Heart right ventricle (tissue), 16 donors: ENCODE results near the gene ADGRE2. TPM values are rescaled to one million over a fixed set of nuclear protein-coding genes. Genes with fewer than 3 reads are reported as not detected.
"Not testable (repeated sequence)": the region's sequence is repeated elsewhere in the genome, so short reads cannot be mapped to it uniquely, and the experiment has no call there.

Experiments used
- ATAC-seq, 8 donors: fragments of 200-7000 bp; cut with Tn5 transposase; one replicate each; pipeline ENCODE4 v1.9.1; 2020; ENCODE audit warnings: mild to moderate bottlenecking in 8 of 8, moderate library complexity in 8 of 8, moderate number of reproducible peaks in 1 of 8
- DNase-seq, 2 donors: peaks; one replicate each; pipeline ENCODE4 v3.0.0-alpha.2; 2020
- H3K27ac ChIP-seq, 10 donors: fragments of 200-600 bp; sonication (generic) in 2 of 10; one replicate each; pipeline versions ENCODE4 v1.5.0 to v1.8.0; 2020 to 2022; ENCODE audit warnings: mild to moderate bottlenecking in 3 of 10
- H3K27me3 ChIP-seq, 7 donors: fragments of 200-600 bp; one replicate each; pipeline ENCODE4 v1.8.0; 2021 to 2022; ENCODE audit warnings: mild to moderate bottlenecking in 2 of 7
- H3K36me3 ChIP-seq, 9 donors: fragments of 200-600 bp; sonication (generic) in 1 of 9; one replicate each; pipeline versions ENCODE4 v1.5.0 to v1.8.0; 2020 to 2022; ENCODE audit warnings: mild to moderate bottlenecking in 2 of 9
- H3K4me1 ChIP-seq, 9 donors: fragments of 200-600 bp; sonication (generic) in 1 of 9; one replicate each; pipeline versions ENCODE4 v1.5.0 to v1.8.0; 2020 to 2022; ENCODE audit warnings: mild to moderate bottlenecking in 4 of 9
- H3K4me3 ChIP-seq, 10 donors: fragments of 200-600 bp; sonication (generic) in 2 of 10; one replicate each; pipeline versions ENCODE4 v1.5.0 to v1.8.0; 2020 to 2022; ENCODE audit warnings: mild to moderate bottlenecking in 7 of 10, moderate library complexity in 2 of 10
- H3K9me3 ChIP-seq, 11 donors: fragments of 200-600 bp in 10 of 11; sonication (generic) in 2 of 11; one replicate each; pipeline versions ENCODE4 v1.5.0 to v1.8.0; 2013 to 2022; ENCODE audit warnings: mild to moderate bottlenecking in 2 of 11, control low read depth in 1 of 11, moderate library complexity in 1 of 11
- CTCF ChIP-seq, 9 donors: fragments of 200-600 bp; sonication (generic) in 2 of 9; IDR thresholded peaks; one replicate each; pipeline versions ENCODE4 v1.5.0 to v1.8.0; 2021 to 2022; ENCODE audit warnings: antibody characterized with exemption in 9 of 9, mild to moderate bottlenecking in 5 of 9, moderate library complexity in 1 of 9
- WGBS, 2 donors: extraction: QIAGEN DNeasy Blood & Tissue Kit; methylation state at CpG; one replicate each; pipeline ENCODE4 v1.1.7; 2013; ENCODE audit warnings: inconsistent platforms in 1 of 2; 5-methylcytosine and 5-hydroxymethylcytosine counted together
- intact Hi-C, 10 donors: fragments of 100-400 bp; cut with DNase I; formaldehyde crosslinking; loops; one replicate each; pipeline versions ENCODE4 v1.11.1 to v1.14.2; 2022
- polyA plus RNA-seq, 2 donors: library from polyadenylated mRNA; stranded (reverse); fragments of 200-250 nt; gene quantifications; one replicate each; pipeline ENCODE4 v1.2.3, GENCODE V29; 2013
- total RNA-seq, 10 donors: library from RNA; stranded (reverse); fragmentation: NEBNext Ultra II Directional in 3 of 10; extraction: Animal tissue kit (Norgen Biotek cat#: 25700) in 3 of 10; gene quantifications; one replicate each; pipeline versions ENCODE4 v1.2.1 to v1.2.4, GENCODE V29; 2021 to 2023
- donor health status: Arrhythmogenic right ventricular cardiomyopathy.
- donor health status: ischemic (EF 13 %, LVEDD 7.1; RV severe dilation, severe dysfunction).
- donor health status: healthy with polysubstance abuse.
- donor health status: DM: no; HTN: yes; CAD: no.
- donor health status: DM: no; HTN: no; CAD: no.
- donor health status: ischemic (EF 25% LVEDD 6.9; RV normal size, moderate dysfunction).
- donor health status: ischemic (EF 25% LVEDD 5.7; RV mildly dilated, moderate dysfunction).
- donor health status: healthy.
- donor health status: DM: yes; HTN: yes; CAD: no.
- donor health status: Ischemic cardiomyopathy.
- donor health status: ischemic (EF 35%, LVEDD 5.7; RV mildly dilated, moderate dysfunction).
- donor health status: nonischemic (EF 11% LVEDD 7.7; RV severe dilation, severe dysfunction).
- donor health status: DM: yes; HTN: yes; CAD: no.
- donor health status: PGD.
- donor health status: ischemic (EF 29% LVEDD 5.4; RV normal size, mild dysfunction).
- donor health status: nonischemic (EF 23%, LVEDD 6.1; RV moderate dilation, normal function).

Gene ADGRE2
- total and polyA plus RNA-seq, 12 donors: 0.17 to 5.0 (median 0.79) TPM

GRCh38 chr19:14796021-14796420 lies 17.7 kb upstream of the ADGRE2 start:
- Histone ChIP-seq H3K27ac (no peak overlapping the region), H3K9me3 (peaks cover 0 to 10% (median 0%) of the 10 kb centered on the region in 11 donors), H3K36me3 (no peaks in the 10 kb centered on the region), H3K4me1 (peaks cover 0 to 3% (median 0%) of the 10 kb centered on the region in 9 donors), H3K27me3 (peaks cover 0 to 8% (median 0%) of the 10 kb centered on the region in 7 donors), H3K4me3 (no peak overlapping the region)
- intact Hi-C loops: no loop called here
- ATAC-seq: no peak
- TF ChIP-seq CTCF (IDR thresholded peaks at IDR 0.05): no peak
- 90 to 93% methylated on average over 11 of the region's 11 CpGs for WGBS, 2 donors
- no peak for DNase-seq

- Histone ChIP-seq H3K4me1 (peaks cover 0 to 3% (median 0%) of the 10 kb centered on the region in 9 donors), H3K4me3 (no peak overlapping the region), H3K36me3 (no peaks in the 10 kb centered on the region), H3K27me3 (peaks cover 0 to 8% (median 0%) of the 10 kb centered on the region in 7 donors), H3K27ac (no peak overlapping the region), H3K9me3 (peaks cover 0 to 10% (median 0%) of the 10 kb centered on the region in 11 donors)
- DNase-seq (no peak), ATAC-seq (no peak)
- intact Hi-C loops: no loop called here
- WGBS, 2 donors: 77 to 85% methylated on average over 5 of the region's 5 CpGs
- TF ChIP-seq CTCF (IDR thresholded peaks at IDR 0.05): no peak
Measured at GRCh38 chr19:14795078-14795721, 16.8 kb upstream of the ADGRE2 start.

DNA sequence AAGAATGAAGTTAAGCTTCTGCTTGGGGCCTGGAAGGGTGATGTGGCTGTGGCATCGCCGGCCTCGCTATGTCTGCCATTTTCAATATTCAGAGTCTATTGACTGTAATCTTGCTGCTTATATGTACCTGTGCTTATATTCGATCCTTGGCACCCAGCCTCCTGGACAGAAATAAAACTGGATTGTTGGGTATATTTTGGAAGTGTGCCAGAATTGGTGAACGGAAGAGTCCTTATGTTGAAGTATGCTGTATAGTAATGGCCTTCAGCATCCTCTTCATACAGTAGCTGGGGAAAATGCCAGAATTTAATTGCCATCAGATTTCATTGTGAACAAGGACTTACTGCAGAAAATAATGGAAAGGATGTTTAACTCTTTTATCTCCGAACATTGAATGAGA lies 13.9 kb upstream of the ADGRE2 start:
- H3K27ac ChIP-seq, H3K4me1 ChIP-seq, DNase-seq, H3K27me3 ChIP-seq, H3K36me3 ChIP-seq, H3K4me3 ChIP-seq, intact Hi-C loops, ATAC-seq: not testable (repeated sequence)
- 76 to 78% methylated on average over 6 of the region's 6 CpGs for WGBS, 2 donors
- peaks cover 0 to 20% (median 0%) of the 10 kb centered on the region in 11 donors for H3K9me3 ChIP-seq

GRCh38 chr19:14786421-14786851 lies 8.1 kb upstream of the ADGRE2 start:
- ATAC-seq (peak in 1 of 8 donors; percentile 63), DNase-seq (peak in 1 of 2 donors; percentile 21)
- Histone ChIP-seq H3K9me3 (peaks cover 0 to 10% (median 0%) of the 10 kb centered on the region in 11 donors), H3K4me1 (peaks cover 0 to 44% (median 0%) of the 10 kb centered on the region in 9 donors), H3K4me3 (no peak overlapping the region), H3K27me3 (peaks cover 0 to 23% (median 12%) of the 10 kb centered on the region in 7 donors), H3K36me3 (no peaks in the 10 kb centered on the region), H3K27ac (peak overlapping the region in 1 of 10 donors; percentile 83)
- 13 to 19% methylated on average over 18 of the region's 18 CpGs for WGBS, 2 donors
- intact Hi-C loops: loop anchor here in 3 of 10 donors (2.0 to 5.0 kb wide), 2 partner anchors 101 to 102 kb away; partner anchors contain the start of gene OR7A17 (in 1 of the 3)
- TF ChIP-seq CTCF (IDR thresholded peaks at IDR 0.05): peak; percentile 24 to 83 (median 55)

- not testable (repeated sequence) for H3K36me3 ChIP-seq, H3K9me3 ChIP-seq, H3K4me3 ChIP-seq
- peak; percentile 60 to 86 (median 83) for ATAC-seq
- Histone ChIP-seq H3K27me3 (peaks cover 0 to 23% (median 12%) of the 10 kb centered on the region in 7 donors), H3K27ac (peak overlapping the region in 2 of 10 donors; percentile 25 to 83), H3K4me1 (peaks cover 0 to 44% (median 0%) of the 10 kb centered on the region in 9 donors)
- WGBS, 2 donors: 48 to 55% methylated on average over 9 of the region's 11 CpGs
- DNase-seq: peak; percentile 34 to 36
- intact Hi-C loops: loop anchor here in 1 of 10 donors (5.0 kb wide), 1 partner anchor 102 kb away; the partner anchor contains the start of gene OR7A17
Measured at GRCh38 chr19:14785102-14785793, 6.9 kb upstream of the ADGRE2 start.

DNA sequence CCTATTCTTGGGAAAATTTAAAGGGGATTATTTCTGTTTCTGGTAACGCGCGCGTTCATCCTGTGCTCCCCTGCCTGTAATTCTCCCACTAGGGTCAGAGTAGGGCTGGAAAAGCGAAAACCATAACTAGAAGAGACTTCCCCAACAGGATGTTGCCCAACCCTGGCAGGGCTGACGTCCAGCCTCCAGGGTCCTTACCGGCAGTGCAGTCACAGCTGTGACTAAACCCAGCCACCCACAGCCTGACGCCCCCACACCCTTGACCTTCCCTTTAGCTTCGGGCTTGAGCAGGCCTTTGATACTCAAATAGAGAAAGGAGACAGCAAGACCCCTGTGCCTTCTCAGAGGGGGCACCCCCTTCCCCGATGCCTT lies 6.4 kb upstream of the ADGRE2 start:
- H3K4me1 ChIP-seq: peaks cover 0 to 44% (median 0%) of the 10 kb centered on the region in 9 donors
- H3K27ac ChIP-seq: peak overlapping the region in 1 of 10 donors; percentile 83
- intact Hi-C loops: loop anchor here in 1 of 10 donors (5.0 kb wide), 1 partner anchor 103 kb away; the partner anchor contains the start of gene OR7A17
- H3K36me3 ChIP-seq, H3K9me3 ChIP-seq, H3K4me3 ChIP-seq: not testable (repeated sequence)
- 43 to 53% methylated on average over 9 of the region's 10 CpGs for WGBS, 2 donors
- DNase-seq (peak; percentile 34 to 44), ATAC-seq (peak; percentile 67 to 90 (median 86))
- H3K27me3 ChIP-seq: peaks cover 0 to 23% (median 12%) of the 10 kb centered on the region in 7 donors

DNA sequence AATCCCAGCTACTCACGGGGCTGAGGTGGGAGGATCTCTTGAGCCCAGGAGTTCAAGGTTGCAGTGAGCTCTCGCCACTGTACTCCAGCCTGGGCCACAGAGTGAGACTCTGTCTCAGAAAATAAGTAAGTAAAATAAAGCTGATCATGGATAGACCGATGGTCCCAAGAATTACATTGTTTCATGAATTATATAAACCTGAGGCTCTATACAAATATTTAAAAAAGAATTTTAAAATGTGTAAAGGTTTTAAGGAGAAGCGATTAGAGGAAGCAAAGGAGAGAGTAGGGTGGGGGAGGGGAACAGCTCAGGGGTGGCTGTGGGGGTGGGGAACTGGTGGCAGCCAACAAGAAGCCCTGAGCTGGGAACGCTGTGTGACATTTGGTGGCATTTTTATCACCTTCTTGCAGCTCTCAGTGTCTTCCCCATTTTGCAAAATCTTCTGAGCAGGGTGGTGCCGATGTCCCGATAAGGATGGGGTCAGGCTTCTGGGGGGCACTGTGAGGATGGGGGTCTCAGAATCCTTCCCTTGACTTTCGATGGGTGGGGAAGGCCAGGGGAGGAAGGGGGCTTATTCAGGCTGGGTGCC lies 5.1 kb upstream of the ADGRE2 start:
- peak in 2 of 8 donors; percentile 23 to 27 for ATAC-seq
- DNase-seq, H3K9me3 ChIP-seq, intact Hi-C loops, H3K4me3 ChIP-seq, H3K36me3 ChIP-seq: not testable (repeated sequence)
- peak overlapping the region in 1 of 10 donors; percentile 83 for H3K27ac ChIP-seq
- 58 to 64% methylated on average over 7 to 8 of the region's 8 CpGs for WGBS, 2 donors
- H3K27me3 ChIP-seq: peaks cover 0 to 23% (median 12%) of the 10 kb centered on the region in 7 donors
- peaks cover 0 to 44% (median 0%) of the 10 kb centered on the region in 9 donors for H3K4me1 ChIP-seq
